HEK293 (cell line): ENCODE results near the gene PTGER1.

Experiments
- OSR2 ChIP-seq: fragments of 450-650 bp; formaldehyde crosslinking; IDR thresholded peaks from 2 replicates; pipeline ENCODE4 v1.5.1; 2016; ENCODE audit warnings: missing biosample characterization, missing genetic modification characterization
- ZNF670 ChIP-seq: fragments of 450-650 bp; formaldehyde crosslinking; IDR thresholded peaks from 2 replicates; pipeline ENCODE4 v1.5.1; 2016; ENCODE audit warnings: missing biosample characterization, missing genetic modification characterization, low read depth

DNA sequence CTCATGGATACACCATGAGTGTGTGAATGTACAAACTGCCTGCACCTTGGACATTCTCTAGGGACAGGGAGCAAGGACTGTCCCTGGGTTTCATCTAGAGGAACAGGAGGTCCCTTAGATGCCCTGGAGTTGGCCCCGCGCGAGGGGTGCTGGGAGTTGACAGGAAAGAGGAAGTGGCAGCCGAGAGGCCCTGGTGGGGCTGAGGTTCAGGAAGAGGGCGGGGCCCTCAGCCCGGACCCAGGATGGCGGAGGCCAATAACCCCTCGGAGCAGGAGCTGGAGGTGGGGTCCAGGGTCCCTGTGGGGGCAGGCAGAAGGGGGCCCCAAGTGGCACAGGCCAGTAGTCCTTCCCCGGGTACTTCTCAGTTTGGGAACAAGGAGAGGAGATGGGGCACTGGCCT is 35.1 kb downstream of the PTGER1 start:
- TF ChIP-seq ZNF670 (tag by site-specific recombination) (no peak), OSR2 (tag by site-specific recombination) (no peak)
